22Rv1 (cell line): ENCODE measurements around the gene CRKL.
"Not testable (repeated sequence)": the region's sequence is repeated elsewhere in the genome, so short reads cannot be mapped to it uniquely, and the experiment has no call there.

ENCODE experiments used
- H3K27ac ChIP-seq: fragments of 450-650 bp; 2 replicates; pipeline ENCODE4 v1.5.1; 2017
- CTCF ChIP-seq: fragments of 450-650 bp; IDR thresholded peaks from 2 replicates; pipeline ENCODE4 v1.5.1; 2017; ENCODE audit warnings: mild to moderate bottlenecking
- ZFX ChIP-seq: fragments of 450-650 bp; IDR thresholded peaks from 2 replicates; pipeline ENCODE4 v1.6.1; 2017; ENCODE audit warnings: antibody characterized with exemption, borderline replicate concordance

The CRKL gene

GRCh38 chr22:20887375-20887774, 29.8 kb upstream of the CRKL start:
- no peak overlapping the region for H3K27ac ChIP-seq
- TF ChIP-seq CTCF (no peak), ZFX (no peak)

GRCh38 chr22:20889025-20889704, 28.0 kb upstream of the CRKL start:
- TF ChIP-seq ZFX (no peak), CTCF (no peak)
- H3K27ac ChIP-seq: no peak overlapping the region

GRCh38 chr22:20889904-20890540, 27.2 kb upstream of the CRKL start:
- no peak for TF ChIP-seq CTCF
- TF ChIP-seq ZFX: no peak
- no peak overlapping the region for H3K27ac ChIP-seq

GRCh38 chr22:20890975-20891374, 26.2 kb upstream of the CRKL start:
- no peak overlapping the region for H3K27ac ChIP-seq
- TF ChIP-seq ZFX: no peak
- TF ChIP-seq CTCF: no peak

GRCh38 chr22:20897737-20898136, 19.5 kb upstream of the CRKL start:
- H3K27ac ChIP-seq: not testable (repeated sequence)

- no peak for TF ChIP-seq ZFX
- TF ChIP-seq CTCF: no peak
Measured at GRCh38 chr22:20899827-20900423, 17.3 kb upstream of the CRKL start.

GRCh38 chr22:20901093-20902033, 15.8 kb upstream of the CRKL start:
- H3K27ac ChIP-seq: not testable (repeated sequence)

More at GRCh38 chr22:20899827-20900423, 17.3 kb upstream of the CRKL start:
- H3K27ac ChIP-seq: no peak overlapping the region
